ENCODE data around the gene PGAM1. TPM values are rescaled to one million over a fixed set of nuclear protein-coding genes. Genes with fewer than 3 reads are reported as not detected.

The PGAM1 gene
- total RNA-seq, 1 experiment from 2014 or later, result 148 TPM

GRCh38 chr10:97482381-97482780, 56.4 kb downstream of the PGAM1 start:
- no peaks in the 10 kb centered on the region for H3K4me1 Mint-ChIP-seq (ENCODE audit: low read depth, unreplicated experiment)
- no peaks in the 10 kb centered on the region for H3K27me3 Mint-ChIP-seq (ENCODE audit: unreplicated experiment)
- no peak for DNase-seq
- H3K36me3 Mint-ChIP-seq (ENCODE audit: insufficient read depth, unreplicated experiment), result peaks cover 20% of the 10 kb centered on the region
- H3K9me3 Mint-ChIP-seq (ENCODE audit: low read depth, unreplicated experiment), result no peaks in the 10 kb centered on the region
- H3K27ac Mint-ChIP-seq (ENCODE audit: unreplicated experiment), result no peak overlapping the region
- no peak for TF ChIP-seq CTCF (IDR thresholded peaks at IDR 0.05; ENCODE audit: unreplicated experiment)
- H3K4me3 Mint-ChIP-seq (ENCODE audit: low read depth, unreplicated experiment), result no peak overlapping the region
- BruUV-seq (replicated peaks), result no TSS peak
- CTCF ChIA-PET, result no interaction called here
- intact Hi-C loops (cut with micrococcal nuclease; ENCODE audit: unreplicated experiment), result no loop called here

Other genes starting within 250 kb of the PGAM1 start
- gene SLIT1, start 240.2 kb upstream of the PGAM1 start, total RNA-seq (2022), result not detected in 2 replicates
- gene ARHGAP19, start 133.6 kb upstream of the PGAM1 start, total RNA-seq (2022), result 3.7 and 6.7 TPM in 2 replicates
- 2.1 TPM in 2 replicates for gene FRAT1, start 106.9 kb upstream of the PGAM1 start, total RNA-seq (2022)
- 6.0 and 7.4 TPM in 2 replicates for gene FRAT2, start 91.5 kb upstream of the PGAM1 start, total RNA-seq (2022)
- gene RRP12, start 24.9 kb upstream of the PGAM1 start, total RNA-seq (2022), result 52.6 and 54.6 TPM in 2 replicates
- 28.6 and 29.5 TPM in 2 replicates for gene EXOSC1, start 19.8 kb downstream of the PGAM1 start, total RNA-seq (2022)
- 25.7 and 27.7 TPM in 2 replicates for gene ZDHHC16, start 20.0 kb downstream of the PGAM1 start, total RNA-seq (2022)
- gene MMS19, start 72.2 kb downstream of the PGAM1 start, total RNA-seq (2022), result 39.8 and 46.5 TPM in 2 replicates
- 8.7 and 9.3 TPM in 2 replicates for gene UBTD1, start 72.7 kb downstream of the PGAM1 start, total RNA-seq (2022)
- gene ANKRD2, start 146.6 kb downstream of the PGAM1 start, total RNA-seq (2022), result 0.47 and 0.90 TPM in 2 replicates
- 7.8 and 7.9 TPM in 2 replicates for gene HOGA1, start 158.2 kb downstream of the PGAM1 start, total RNA-seq (2022)
- gene C10orf62, start 163.5 kb downstream of the PGAM1 start, total RNA-seq (2022), result 1.5 and 1.7 TPM in 2 replicates
- 5.5 and 6.2 TPM in 2 replicates for gene MORN4, start 207.3 kb downstream of the PGAM1 start, total RNA-seq (2022)
- gene PI4K2A, start 214.5 kb downstream of the PGAM1 start, total RNA-seq (2022), result 12.6 and 13.0 TPM in 2 replicates

Measured in Calu3 (cell line).